ENCODE measurements around the gene BRD8.

DNA sequence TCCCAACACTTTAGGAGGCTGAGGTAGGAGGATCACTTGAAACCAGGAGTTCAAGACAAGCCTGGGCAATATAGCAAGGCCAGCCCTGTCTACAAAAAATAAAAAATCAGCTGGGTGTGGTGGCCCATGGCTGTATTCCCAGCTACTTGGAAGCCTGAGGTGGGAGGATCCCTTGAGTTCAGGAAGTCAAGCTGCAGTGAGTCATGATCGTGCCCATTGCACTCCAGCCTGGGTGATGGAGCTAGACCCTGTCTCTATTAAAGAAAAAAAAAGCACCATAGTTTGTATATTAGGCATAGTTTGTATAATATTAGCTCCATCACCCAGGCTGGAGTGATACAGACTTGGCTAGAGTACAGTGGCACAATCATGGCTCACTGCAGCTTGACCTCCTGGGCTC, 29.6 kb downstream of the BRD8 start:
- TF ChIP-seq, protein P1, sequence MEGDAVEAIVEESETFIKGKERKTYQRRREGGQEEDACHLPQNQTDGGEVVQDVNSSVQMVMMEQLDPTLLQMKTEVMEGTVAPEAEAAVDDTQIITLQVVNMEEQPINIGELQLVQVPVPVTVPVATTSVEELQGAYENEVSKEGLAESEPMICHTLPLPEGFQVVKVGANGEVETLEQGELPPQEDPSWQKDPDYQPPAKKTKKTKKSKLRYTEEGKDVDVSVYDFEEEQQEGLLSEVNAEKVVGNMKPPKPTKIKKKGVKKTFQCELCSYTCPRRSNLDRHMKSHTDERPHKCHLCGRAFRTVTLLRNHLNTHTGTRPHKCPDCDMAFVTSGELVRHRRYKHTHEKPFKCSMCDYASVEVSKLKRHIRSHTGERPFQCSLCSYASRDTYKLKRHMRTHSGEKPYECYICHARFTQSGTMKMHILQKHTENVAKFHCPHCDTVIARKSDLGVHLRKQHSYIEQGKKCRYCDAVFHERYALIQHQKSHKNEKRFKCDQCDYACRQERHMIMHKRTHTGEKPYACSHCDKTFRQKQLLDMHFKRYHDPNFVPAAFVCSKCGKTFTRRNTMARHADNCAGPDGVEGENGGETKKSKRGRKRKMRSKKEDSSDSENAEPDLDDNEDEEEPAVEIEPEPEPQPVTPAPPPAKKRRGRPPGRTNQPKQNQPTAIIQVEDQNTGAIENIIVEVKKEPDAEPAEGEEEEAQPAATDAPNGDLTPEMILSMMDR (IDR thresholded peaks at IDR 0.05): no peak
- no peak for TF ChIP-seq EZH2 (IDR thresholded peaks at IDR 0.05; ENCODE audit: borderline replicate concordance, insufficient read depth, low read depth, low read length, poor library complexity, severe bottlenecking)

Measured in B cell (primary cell).